ENCODE results near the gene LPAR2.
"Not testable (repeated sequence)": the region's sequence is repeated elsewhere in the genome, so short reads cannot be mapped to it uniquely, and the experiment has no call there.

Gene LPAR2

DNA sequence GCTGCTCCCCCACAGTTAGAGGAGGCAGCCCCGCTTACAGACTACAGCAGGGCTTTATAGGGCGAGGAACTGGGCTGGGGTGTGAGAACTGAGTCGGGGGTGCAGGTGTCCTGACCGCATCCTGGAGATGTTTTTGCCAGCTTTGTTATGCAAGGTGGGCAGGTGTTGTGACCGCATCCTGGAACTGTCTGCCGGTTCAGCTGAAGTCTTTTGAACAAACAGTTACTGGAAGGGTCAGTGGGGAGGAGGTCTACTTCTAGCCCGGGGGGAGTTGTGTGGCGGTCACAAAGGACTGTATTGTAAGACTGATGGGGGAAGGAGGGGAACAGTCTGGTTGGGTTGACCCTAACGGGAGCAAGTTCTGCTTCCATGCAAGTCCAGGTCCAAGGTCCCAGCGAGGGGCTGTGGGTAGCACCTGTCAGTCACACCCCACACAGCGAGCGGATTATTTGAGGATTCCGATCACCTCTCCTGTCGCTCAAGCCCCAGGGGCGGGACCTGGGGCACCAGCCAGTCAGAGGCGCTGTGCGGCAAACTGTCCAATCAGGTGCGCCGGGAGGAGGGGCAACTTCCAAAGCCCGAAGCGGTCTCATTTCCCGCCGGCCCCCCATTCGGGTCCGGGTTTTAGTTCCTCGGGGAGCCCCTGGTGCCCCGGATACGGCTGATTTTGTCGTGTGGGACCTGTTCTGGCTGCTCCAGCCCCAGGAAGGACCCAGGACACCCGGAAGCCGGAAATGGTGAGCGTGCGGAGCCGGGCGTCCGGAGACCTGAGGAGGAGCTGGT lies 40.4 kb upstream of the LPAR2 start, which contains the start of gene ZNF101:
ZNF101 (plus strand) TSS at position 610 of the 783 bp plus-strand sequence; CDS start at position 735, 125 bp downstream.
- peak; percentile 94 for DNase-seq
- Histone ChIP-seq H3K4me3 (ENCODE audit: low read depth, low read length) (peak within 1 kb of the TSS; percentile 93), H3K4me1 (no peaks in the 10 kb centered on the region), H3K36me3 (no peaks in the 10 kb centered on the region; the same call in 1 of the 2 replicates), H3K9me3 (no peaks in the 10 kb centered on the region), H3K27me3 (no peaks in the 10 kb centered on the region)
- TF ChIP-seq, protein P1, sequence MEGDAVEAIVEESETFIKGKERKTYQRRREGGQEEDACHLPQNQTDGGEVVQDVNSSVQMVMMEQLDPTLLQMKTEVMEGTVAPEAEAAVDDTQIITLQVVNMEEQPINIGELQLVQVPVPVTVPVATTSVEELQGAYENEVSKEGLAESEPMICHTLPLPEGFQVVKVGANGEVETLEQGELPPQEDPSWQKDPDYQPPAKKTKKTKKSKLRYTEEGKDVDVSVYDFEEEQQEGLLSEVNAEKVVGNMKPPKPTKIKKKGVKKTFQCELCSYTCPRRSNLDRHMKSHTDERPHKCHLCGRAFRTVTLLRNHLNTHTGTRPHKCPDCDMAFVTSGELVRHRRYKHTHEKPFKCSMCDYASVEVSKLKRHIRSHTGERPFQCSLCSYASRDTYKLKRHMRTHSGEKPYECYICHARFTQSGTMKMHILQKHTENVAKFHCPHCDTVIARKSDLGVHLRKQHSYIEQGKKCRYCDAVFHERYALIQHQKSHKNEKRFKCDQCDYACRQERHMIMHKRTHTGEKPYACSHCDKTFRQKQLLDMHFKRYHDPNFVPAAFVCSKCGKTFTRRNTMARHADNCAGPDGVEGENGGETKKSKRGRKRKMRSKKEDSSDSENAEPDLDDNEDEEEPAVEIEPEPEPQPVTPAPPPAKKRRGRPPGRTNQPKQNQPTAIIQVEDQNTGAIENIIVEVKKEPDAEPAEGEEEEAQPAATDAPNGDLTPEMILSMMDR (IDR thresholded peaks at IDR 0.05; ENCODE audit: low read depth, low read length), result no peak

DNA sequence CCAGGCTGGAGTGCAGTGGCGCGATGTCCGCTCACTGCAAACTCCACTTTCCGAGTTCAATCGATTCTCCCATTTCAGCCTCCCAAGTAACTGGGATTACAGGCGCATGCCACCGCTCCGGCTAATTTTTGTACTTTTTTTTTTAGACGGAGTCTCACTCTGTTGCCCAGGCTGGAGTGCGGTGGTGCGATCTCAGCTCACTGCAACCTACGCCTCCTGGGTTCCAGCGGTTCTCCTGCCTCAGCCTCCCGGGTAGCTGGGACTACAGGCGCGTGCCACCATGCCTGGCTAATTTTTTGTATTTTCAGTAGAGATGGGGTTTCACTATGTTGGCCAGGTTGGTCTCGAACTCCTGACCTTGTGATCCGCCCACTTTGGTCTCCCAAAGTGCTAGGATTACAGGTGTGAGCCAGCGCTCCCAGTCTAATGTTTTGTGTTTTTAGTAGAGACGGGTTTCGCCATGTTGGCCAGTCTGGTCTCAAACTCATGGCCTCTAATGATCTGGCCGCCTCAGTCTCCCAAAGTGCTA lies 37.5 kb upstream of the LPAR2 start:
- not testable (repeated sequence) for H3K36me3 ChIP-seq; H3K9me3 ChIP-seq; DNase-seq; H3K4me1 ChIP-seq; H3K4me3 ChIP-seq (ENCODE audit: low read depth, low read length); H3K27me3 ChIP-seq

DNA sequence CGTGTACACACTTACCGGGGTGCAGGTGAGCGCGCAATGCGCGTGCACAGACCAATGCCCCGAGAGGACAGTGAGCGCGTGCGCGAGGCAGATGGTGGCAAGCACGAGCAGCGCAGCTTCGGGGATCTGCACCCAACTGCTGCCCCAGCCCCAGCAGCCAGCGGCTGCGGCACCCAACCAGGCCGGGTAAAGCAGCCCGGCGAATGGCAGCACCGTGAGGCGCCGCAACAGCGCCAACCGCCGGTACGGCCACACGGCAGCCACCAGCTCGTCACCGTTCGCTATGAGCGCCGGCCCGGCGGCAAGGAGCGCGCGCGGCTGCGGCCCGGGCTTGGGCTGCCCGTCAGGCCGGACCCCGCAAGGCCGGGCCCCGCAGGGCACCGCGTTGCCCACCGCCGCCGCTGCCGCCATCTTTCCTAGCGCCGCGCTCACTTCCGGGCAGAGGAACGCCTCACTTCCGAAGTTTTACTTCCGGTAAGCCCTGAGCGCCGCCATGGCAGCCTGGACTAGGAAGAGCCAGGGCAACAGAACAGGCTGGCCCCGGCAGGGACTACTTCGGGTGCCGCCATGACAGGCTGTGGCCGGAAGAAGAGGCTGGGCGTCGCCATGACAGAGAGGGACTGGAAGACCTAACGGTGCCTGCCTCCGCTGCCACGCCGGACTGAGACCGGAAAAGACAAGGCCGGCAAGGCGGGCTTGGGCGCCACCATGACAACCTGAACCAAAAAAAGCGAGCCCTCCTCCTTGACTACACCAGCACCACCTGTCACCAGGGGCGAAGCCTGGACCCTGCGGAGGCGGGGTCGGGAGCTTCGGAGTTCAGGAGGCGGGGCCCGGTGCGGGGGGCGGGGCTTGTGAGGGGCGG lies 35.5 kb upstream of the LPAR2 start, which contains the start of gene ATP13A1:
ATP13A1 (minus strand) TSS at position 421 of the 865 bp plus-strand sequence; CDS start at position 411, 10 bp downstream.
- TF ChIP-seq, protein P1 (IDR thresholded peaks at IDR 0.05; ENCODE audit: low read depth, low read length), result no peak
- Histone ChIP-seq H3K36me3 (peaks cover 23% of the 10 kb centered on the region), H3K4me1 (no peaks in the 10 kb centered on the region; the same call in 1 of the 2 replicates), H3K9me3 (no peaks in the 10 kb centered on the region), H3K27me3 (no peaks in the 10 kb centered on the region), H3K4me3 (ENCODE audit: low read depth, low read length) (peak within 1 kb of the TSS; percentile 98)
- peak; percentile 97 for DNase-seq

DNA sequence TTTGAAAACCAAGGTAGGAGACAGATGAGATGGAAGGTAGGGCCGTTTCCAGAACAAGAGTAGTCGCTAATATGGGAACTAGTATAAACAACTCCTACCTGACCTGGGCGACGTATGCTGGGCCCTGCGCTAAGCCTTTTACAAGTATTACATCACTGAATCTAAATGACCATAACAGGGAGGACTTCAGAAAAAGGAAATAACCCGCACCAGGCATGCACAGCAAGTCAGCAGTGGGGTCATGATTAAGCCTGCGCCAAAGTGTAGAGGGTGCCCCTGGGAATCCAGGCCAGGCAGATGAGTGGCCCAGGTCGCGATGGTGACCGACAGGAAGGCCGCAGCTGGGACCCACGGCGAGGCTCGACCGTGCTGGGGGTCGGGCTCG lies 34.8 kb upstream of the LPAR2 start:
- TF ChIP-seq, protein P1 (IDR thresholded peaks at IDR 0.05; ENCODE audit: low read depth, low read length), result no peak
- Histone ChIP-seq H3K9me3 (no peaks in the 10 kb centered on the region), H3K36me3 (peaks cover 27% of the 10 kb centered on the region), H3K4me3 (ENCODE audit: low read depth, low read length) (peak overlapping the region; percentile 98), H3K4me1 (no peaks in the 10 kb centered on the region; the same call in 1 of the 2 replicates), H3K27me3 (no peaks in the 10 kb centered on the region)
- DNase-seq, result no peak

DNA sequence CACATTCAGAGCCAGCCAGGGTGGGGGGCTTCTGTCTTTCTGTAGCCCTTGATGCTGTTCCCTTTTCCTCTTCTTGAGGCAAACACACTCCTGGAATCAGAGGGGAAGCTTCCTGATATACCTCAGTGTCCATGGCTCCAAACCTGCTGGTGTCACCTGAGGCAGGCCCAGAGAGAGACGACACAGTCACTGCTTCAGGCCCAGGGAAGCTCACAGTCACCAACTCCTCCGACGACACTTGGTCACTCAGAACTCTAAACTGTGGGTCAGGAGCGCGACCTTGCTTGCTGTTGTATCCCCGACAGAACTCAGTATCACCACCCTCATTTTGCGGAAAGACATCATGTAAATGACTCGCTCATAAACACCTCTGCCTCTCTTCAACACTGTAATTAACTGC lies 34.3 kb upstream of the LPAR2 start:
- Histone ChIP-seq H3K27me3 (no peaks in the 10 kb centered on the region), H3K4me1 (no peaks in the 10 kb centered on the region; the same call in 1 of the 2 replicates), H3K9me3 (no peaks in the 10 kb centered on the region), H3K4me3 (ENCODE audit: low read depth, low read length) (peak overlapping the region; percentile 98), H3K36me3 (peaks cover 32% of the 10 kb centered on the region)
- DNase-seq, result no peak
- TF ChIP-seq, protein P1 (IDR thresholded peaks at IDR 0.05; ENCODE audit: low read depth, low read length), result no peak

DNA sequence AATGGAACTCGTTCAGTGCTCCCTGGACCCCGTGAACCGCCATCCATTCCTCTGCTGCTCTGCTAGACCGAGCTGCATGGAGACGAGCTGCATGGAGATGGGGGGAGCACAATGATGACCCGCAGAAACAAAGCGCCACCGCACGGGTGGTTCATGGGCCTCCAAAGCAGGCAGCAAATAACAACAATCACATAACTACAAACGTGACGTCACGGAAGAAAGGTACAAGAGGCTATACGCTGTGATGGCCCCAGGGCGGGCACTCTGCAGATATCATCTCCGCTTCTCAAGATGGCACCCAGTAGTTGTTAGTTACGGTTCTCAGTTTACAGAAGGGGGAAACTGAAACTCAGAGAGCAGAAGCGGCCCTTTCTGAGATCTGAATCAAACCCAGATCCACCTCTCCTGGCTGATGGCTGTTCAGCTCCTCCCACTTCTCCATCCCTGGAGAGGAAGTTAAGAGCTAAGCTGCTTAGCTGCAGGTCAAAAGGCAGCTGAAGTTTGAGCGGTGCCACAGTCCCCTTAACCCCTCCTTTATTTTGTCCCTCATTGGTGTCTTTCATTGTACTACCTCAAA lies 33.7 kb upstream of the LPAR2 start:
- H3K4me1 ChIP-seq, result no peaks in the 10 kb centered on the region; the same call in 1 of the 2 replicates
- no peaks in the 10 kb centered on the region for H3K27me3 ChIP-seq
- no peak for DNase-seq
- H3K4me3 ChIP-seq (ENCODE audit: low read depth, low read length), result peak overlapping the region; percentile 98
- H3K36me3 ChIP-seq, result peaks cover 38% of the 10 kb centered on the region
- TF ChIP-seq, protein P1 (IDR thresholded peaks at IDR 0.05; ENCODE audit: low read depth, low read length), result no peak
- H3K9me3 ChIP-seq, result no peaks in the 10 kb centered on the region

Measured in BE2C (cell line).